HG03571 (cell line): ENCODE results near the gene ABCC11.
A peak's percentile ranks its signal among the peaks of the same experiment; 100 is the strongest.
"Not testable (repeated sequence)": the region's sequence is repeated elsewhere in the genome, so short reads cannot be mapped to it uniquely, and the experiment has no call there.

Experiments used
- ATAC-seq: cut with Tn5 transposase; IDR thresholded peaks from one replicate; pipeline ENCODE4 v1.9.1; 2021; ENCODE audit not compliant: unreplicated experiment

Gene ABCC11

DNA sequence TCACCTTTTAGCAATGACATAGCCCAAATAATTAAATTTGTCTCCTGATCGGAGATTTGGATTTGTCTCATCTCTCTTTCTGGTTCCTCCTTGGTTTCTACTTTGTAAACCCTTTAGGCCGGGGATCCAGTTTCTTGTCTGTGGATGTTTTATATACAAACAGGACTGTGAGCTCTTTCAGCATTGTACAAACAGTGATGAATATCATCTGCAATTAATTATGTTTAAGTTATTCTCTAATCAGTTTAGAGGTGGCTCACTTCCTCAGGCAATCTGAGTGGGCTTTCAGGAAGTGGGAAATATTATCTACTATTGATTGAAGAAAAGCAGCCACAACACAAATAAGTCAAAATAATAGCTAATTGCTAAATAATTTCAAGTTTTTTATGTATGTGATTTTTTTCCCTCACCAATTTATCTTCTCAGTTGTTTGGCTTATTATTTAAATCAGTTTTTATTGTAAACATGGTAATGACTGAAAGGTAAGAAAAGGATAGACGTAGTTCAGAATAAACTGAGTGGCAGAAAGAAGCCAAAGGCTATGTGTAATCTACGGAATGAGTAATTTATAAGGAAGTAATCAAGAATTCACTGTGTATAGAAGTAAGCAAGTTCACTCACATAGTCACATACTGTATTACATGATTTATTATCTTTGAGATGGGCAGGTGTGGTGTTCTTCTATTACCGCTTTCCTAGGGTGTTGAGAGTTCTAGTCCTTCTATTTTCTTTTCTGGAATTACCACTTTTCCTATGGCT is 3.4 kb upstream of the ABCC11 start:
- ATAC-seq, result no peak

DNA sequence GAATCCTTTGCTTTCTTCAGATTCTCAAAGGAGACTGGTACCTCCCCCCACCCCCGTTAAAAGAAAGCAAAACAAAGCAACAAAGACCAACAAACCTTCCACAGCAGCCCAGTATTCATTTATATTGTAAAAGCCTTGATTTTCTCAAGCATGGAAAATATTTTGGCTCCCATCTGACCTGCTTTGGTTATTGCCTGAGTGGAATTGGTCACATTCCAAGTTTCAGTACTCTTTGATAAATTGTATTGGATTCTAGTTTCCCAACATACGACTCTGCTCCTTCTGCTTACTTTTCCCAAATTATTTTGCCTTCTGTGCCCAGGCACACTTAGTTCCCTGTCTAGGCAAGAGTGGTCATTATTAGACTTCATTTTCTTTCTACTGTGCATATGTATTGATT is 1.3 kb downstream of the ABCC11 start:
- ATAC-seq, result no peak

DNA sequence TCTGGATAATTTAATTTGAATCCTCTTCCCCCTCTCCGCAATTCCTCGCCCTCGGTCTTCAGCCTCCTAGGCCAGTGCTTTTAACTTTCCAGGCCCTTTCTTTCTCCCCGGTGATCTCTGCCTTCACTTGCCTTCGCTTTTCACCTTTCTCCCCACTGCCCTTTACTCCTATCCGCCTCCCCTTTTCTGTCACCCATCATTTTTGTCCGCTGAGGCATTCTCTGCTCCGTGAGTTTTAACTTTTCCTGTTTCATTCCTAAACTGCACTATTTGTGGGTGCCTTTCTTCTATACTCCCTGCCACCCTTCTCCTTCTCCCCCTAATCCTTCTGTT is 2.5 kb downstream of the ABCC11 start:
- ATAC-seq, result no peak

DNA sequence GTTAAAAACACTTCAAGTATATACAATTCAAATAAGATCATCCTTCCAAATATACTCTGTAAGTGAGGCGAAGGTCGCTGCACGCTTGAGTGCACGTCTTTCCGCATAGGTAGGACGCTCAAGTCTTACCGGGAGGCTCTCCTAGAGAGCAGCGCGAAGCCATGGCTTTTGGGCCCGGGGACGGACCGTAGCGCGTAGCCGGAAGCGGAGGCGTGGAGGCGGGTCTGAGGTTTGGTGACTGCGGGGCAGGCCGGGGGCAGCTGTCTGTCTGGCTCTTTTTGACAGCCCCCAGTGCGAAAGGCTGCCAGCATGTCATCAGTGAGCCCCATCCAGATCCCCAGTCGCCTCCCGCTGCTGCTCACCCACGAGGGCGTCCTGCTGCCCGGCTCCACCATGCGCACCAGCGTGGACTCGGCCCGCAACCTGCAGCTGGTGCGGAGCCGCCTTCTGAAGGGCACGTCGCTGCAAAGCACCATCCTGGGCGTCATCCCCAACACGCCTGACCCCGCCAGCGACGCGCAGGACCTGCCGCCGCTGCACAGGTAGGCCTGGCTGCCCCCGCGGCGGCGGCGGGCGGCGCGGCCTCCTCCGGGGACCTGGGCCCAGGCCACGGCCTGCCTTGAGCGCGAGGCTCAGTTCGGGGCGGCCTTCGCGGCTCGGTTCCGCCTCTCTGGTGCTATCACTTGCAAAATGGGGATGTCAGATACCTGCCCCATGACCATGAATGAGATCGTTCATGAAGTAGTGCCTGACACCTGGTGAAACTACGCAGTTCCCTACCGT is 3.1 kb downstream of the ABCC11 start, which contains the start of gene LONP2:
Gene LONP2 (plus strand): TSS at position 221 of the 783 bp plus-strand sequence. CDS start 89 bp downstream, at position 310.
- ATAC-seq, result peak; percentile 93

DNA sequence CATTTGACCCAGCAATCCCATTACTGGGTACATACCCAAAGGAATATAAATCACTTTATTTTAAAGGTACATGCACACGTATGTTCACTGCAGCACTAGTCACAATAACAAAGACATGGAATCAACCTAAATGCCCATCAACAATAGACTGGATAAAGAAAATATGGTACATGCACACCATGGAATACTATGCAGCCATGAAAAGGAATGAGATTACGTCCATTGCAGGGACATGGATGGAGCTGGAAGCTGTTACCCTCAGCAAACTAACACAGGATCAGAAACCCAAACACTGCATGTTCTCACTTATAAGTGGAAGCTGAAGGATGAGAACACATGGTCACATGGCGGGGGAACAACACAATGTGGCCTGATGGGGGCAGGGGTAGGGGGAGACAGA is 7.2 kb downstream of the ABCC11 start:
- ATAC-seq, result not testable (repeated sequence)

DNA sequence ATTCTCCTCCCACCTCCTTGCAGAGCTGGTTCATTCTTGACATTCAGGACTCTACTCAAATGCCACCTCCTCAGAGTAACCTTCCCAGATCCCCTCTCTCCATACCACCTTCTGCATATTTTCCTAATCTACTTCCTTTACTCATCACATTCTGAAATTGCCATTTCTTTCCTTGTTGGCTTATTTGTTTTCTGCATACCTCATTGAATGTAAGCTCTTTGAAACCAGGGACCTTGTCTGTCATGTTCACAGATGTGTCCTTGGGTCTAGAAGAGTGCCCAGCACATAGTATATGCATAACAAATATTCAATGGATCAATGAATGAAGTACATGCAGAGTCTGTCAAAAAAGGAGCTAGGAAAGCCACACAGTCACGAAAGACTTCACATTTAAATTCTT is 11.1 kb downstream of the ABCC11 start:
- ATAC-seq, result no peak

DNA sequence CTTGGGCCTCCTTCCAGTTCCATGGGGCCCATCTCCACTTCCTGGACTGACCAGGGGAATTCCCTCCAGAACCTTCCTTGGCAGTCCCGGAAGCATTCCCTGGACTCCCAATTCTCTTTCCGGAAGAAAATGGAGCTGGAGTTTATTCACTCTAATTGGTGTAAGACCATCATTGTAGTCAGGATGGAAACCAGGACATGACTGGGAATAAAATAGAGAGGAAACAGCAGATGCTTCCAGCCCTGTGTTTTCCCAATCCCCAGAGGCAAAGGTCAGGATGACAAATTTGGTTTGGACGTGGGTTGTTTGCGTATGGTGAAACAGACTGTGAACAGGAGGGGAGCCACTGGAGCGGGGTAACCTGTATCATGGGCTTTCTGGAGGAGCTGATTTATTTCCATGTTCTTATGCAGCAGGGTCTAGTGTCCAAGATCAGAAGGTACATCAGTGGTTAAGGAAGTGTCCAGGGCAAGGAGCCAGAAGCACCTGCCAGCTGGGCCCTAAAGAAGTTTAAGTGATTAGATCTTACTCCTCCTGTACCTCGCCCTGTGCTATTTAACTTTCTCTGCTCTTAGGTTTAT is 11.7 kb downstream of the ABCC11 start:
- ATAC-seq, result no peak

DNA sequence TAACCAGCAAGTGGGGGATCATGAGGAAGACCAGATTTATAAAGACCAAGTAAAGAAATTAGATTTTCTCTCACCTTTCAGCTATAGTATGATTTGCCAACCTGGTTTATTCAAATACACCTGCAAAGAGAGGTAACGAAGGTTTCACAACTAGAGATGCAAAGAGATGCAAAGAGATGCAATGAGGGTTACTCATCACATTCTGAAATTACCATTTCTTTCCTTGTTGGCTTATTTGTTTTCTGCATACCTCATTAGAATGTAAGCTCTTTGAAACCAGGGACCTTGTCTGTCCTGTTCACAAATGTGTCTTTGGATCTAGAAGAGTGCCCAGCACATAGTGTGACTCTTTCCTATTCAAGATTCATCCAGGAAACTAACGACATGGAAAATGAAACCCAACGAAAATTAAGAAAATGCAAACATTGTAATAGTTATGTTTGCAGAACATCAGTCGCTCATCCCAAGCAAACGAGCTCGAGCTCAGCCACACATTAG is 12.2 kb downstream of the ABCC11 start:
- ATAC-seq, result no peak

DNA sequence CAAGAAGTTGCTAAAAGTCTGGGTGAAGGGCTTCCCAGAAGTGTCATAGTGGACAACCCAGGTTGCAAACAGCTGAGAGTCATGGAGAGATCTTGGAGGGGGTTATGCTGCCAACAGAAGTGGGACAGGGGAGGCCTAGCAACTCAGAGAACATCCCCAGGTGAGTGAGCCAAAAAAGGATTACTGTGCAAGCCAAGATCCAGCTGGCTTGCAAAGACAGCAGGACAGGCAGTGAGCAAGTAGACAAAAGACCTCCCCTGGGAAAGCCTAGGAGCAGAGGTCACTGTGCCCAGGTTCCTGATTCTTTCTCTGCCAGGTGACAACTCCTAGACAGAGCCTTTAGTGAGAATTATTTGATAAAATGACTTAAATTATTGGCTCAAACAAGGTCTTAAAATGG is 12.7 kb downstream of the ABCC11 start:
- no peak for ATAC-seq

DNA sequence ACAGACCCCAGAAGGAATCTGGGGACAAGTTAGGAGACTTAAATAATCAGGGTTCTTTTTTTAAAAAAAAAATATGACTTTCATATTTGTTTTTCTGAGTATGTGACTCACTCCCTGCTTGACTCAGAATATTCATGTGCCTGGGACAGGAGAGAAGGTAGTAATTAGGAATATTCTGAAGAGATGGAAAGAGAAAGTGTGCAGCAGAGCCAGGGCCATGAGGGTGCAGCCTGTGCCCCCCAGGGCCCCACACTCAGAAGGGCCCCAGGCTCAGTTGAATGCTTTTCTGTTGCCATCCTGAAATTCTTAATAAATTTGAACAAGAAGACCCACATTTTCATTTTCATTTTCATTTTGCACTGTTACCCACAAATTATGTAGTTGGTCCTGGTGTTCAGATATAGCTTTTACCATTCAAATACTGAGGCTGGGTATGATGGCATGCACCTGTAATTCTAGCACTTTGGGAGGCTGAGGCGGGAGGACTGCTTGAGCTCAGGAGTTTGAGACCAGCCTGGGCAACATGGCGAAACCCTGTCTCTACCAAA is 14.8 kb downstream of the ABCC11 start:
- ATAC-seq, result no peak

DNA sequence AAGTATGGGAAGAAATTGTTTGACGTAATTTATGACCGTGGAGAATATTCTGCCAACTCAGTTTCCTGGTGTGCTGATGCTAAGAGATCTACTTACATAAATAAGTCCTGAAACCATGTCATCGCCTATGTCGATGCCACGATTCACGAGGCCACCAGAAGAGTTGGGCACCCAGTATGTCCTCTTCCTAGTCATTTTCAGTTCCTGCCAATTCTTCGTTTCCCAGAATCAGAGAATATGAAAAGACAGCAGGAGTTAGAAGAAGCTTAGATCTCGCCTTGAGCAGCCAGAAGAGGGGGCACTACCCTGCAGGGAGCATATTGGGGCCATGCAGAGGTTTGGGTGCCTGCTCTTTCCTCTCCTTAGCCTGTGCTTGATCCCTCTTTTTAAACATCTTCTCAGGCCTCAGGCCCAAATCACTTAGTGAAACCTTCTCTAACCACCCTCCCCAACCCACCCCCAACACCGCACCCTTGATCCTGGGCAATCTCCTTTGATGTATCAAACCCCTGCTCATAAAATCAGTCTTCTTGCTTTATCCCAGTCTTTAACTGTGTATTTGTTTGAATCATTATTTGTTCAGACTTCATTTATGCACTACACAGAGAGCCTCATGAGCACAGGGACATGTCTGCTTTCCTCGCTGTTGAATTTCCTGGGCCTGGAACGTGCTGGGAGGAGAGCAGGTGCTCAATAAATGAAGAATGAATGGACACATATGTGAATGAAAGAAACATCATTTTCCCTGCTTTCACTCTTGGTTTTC is 15.4 kb downstream of the ABCC11 start:
- ATAC-seq, result no peak

DNA sequence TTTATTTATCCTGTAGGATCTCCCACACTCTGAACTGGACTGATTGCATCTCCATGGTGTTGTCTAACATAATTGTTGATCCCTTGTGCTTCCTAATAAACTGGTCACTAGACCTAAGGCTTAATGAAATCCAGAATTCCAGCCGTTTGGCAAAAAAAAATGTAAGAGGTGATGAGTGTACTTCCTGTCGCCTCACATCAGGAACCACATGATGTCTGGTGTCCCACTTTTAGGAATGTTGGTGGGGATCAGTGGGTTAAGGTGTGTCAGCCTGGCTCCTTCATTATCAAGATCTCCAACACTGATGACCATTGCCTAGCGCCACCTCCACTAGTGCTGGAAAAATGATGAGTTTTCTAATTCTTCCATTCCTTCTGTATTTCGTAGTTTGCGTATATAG is 21.9 kb downstream of the ABCC11 start:
- no peak for ATAC-seq

DNA sequence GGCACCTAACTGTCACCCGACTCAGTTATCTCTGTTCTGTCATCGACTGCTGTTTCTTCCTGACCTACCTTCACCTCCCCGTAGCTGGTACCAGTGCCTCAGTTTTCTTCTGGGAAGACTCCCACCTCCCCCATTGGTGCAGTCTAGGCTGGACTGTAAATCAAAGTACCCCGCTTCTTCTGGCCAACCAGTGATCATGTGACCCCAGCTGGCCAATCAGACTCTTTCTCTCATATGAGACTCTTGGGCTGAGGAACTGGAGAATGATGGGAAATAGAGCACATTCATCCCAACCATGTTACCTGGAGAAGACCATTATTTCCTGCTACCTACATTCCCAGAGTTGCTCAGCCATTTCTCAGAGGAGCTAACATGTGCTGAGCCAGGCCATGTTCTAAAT is 23.8 kb downstream of the ABCC11 start:
- no peak for ATAC-seq

DNA sequence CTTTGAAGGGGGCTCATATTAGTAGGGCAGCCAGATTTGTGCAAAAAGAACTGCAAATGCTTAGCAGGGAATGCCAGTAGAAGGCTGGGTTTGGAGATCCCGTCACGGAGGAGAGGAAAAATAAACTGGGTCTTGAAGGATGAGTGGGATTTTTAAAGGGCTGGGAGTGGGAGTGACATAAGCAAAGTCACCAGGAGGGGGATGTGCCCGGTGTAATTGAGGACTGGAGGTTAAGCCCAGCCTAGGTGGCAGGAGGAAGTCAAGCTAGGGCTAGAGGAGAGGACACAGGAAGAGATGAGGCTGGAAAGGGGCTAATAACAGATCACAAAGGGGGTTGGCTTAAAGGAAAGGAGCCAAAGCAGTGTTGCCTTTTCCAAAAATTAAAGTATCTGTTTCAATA is 26.4 kb downstream of the ABCC11 start:
- ATAC-seq, result no peak

DNA sequence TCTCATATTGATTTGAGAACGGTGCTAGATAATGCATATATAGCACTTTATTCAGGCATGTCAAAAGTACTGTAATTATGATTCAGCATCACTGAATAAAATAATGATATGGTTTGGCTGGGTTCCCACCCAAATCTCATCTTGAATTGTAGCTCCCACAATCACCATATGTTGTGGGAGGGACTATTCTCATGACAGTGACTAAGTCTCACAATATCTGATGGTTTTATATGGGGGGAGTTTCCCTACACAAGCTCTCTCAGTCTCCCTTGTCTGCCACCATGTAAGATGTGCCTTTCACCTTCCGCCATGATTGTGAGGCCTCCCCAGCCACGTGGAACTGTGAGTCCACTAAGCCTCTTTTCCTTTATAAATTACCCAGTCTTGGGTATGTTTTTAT is 28.9 kb downstream of the ABCC11 start:
- ATAC-seq, result no peak

DNA sequence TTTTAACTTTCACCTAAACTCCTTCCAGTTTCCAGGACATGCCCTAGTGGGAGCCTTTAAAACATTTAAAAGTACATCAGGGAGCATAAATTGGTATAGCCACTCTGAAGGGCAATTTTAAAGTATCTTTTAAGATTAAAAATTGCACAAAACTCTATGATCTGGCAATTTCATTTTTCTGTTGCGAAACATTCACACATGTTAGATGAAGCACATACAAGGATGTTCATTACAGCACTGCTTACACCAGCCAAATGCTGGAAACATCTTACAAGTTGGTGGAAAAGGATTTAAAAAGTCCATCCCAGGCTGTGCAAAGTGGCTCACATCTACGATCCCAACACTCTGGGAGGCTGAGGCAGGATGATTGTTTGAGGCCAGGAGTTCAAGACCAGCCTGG is 29.6 kb downstream of the ABCC11 start:
- ATAC-seq, result no peak

DNA sequence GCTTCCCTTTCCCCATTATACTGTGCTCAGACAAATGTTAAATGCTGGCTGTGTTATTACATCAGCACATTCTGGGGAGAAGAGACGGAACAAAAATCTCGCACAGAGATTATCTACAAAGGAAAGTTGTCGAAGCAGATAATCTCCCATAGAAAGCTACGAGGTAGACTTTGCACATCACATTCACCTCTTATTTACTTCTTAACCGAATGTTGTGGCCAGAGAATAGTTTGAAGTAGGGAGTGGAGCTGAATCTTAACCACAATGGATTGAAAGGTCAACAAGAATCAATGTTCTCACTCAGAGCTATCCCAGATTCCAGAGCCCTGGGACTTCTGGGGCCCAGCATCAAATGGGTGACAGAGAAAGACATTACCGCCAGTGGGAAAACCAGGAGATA is 31.6 kb downstream of the ABCC11 start:
- no peak for ATAC-seq

DNA sequence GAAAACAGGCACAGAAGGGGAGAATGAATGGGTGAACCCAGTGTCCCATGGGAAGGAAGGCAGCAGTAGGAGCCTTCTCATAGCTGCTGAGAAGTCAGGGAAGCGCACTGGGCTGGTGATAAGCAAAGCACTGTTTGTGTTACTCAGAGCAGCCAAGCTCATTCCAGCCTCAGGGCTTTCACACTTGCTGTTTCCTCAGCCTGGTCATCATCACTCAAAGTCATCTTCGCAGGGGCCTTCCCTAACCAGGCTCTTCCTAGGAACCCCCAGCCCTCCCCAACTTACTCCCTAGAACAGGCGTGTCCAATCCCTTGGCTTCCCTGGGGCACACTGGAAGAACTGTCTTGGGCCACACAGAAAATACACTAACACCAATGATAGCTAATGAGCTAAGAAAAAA is 35.3 kb downstream of the ABCC11 start:
- ATAC-seq, result no peak

DNA sequence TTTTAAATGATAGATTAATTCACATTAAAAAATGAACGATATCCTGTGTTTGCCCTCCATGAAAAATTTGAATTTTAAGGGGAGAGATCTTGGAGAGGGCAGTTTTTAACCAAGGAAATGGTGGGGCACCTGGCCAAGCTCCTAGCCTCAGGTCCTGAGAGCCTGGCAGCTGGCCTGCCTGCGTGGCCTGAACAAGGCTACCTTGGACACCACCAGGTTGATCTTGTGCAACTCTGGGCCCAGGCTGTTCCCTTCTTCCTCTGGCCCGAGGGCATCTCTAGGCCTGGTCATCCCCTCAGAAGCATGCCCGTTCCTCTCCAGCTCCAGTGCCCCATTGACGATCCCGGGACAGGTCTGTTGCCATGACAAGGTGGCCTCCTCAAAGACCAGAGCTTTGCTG is 36.6 kb downstream of the ABCC11 start:
- no peak for ATAC-seq

DNA sequence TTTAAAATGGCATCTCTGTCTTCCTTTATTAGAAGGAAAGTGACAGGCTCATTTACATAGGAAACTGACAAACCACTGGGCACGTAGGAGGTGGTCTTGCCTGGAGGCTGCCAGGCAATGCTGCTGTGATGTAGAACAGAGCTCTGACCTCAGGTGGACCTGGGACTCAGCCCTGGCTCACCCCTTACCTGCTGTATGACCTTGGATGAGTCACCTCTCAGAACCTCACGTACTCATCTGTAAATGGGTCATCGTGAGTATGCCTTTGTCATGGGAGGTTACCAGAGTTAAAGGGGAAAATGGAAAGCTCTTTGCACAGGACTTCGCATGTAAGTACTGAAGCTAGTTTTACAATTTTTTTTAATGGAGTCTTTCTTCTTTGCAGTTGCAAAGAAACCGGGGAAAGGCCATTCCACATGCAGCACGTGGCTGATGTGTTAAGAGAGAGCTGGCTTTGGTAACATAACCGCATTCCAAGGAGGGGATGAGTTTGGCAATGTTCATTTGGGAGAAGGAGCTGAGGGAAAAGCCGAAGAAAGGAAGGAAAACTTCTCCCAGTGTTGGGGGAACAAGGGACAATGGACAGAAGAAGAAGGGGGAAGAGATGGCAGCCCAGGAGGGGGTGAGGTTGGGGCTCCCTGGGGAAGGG is 40.6 kb downstream of the ABCC11 start:
- ATAC-seq, result no peak

DNA sequence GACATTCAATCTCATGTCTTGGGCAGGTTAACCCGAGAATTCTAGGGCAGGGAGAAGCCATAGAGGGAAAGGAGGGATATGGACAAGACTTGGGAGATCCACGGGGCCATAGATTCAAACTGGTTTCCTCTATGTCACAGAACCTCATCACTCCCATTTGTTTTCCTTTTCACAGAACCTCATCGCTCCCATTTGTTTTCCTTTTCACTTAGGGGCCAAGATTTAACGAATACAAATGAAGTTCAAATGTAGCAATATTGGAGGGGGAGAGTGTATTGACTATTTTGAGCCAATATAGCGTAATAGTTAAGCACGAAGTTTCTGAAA is 42.6 kb downstream of the ABCC11 start:
- ATAC-seq, result no peak
